ENCODE measurements around the gene IL18RAP. TPM values are rescaled to one million over a fixed set of nuclear protein-coding genes. Genes with fewer than 3 reads are reported as not detected.

IL18RAP gene
- polyA plus RNA-seq, 12 donors, result 0.08 to 0.91 (median 0.33) TPM; not detected in 2

DNA sequence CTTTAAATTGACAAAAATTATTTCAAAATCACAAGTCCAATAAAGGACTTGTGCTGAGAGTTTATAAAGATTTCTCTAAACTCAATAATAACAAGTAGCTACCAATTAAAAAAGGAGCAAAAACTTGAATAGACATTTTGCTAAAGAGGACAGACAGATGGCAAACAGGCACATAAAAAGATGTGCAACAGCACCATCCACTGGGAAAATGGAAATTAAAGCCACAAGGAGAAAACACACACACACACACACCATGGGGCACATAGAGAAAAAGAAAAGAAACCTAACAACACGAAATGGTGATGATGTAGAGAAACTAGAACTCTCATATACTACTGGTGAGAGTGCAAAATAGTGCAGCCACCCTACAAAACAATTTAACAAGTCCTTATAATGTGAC lies 37.5 kb downstream of the IL18RAP start:
- DNase-seq, result no peak

- no peak for DNase-seq
These were observed 38.2 kb downstream of the IL18RAP start for GRCh38 chr2:102461188-102461587.

GRCh38 chr2:102463160-102463559 lies 40.2 kb downstream of the IL18RAP start:
- DNase-seq, result no peak

DNA sequence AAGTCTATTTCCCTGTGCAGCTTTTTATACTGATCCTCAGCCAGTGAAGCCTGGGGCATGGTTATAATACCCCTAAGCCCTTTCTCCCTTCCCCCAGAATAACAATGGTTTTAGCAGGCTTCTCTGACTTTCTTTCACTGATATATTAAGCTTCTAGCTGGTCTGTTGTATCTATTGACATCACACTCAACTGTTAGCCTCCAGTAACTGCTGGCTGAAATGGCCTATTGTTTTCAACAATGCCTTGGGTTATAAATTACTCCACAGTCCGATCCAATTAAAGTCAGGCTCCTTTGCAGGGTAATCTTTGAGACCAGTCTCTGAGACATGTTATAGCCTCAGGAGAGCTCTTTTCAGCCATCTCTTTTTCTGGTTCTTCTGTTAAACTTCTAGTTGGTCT lies 47.2 kb downstream of the IL18RAP start:
- DNase-seq, result no peak

GRCh38 chr2:102473020-102473419 lies 50.1 kb downstream of the IL18RAP start, which contains the start of gene SLC9A4:
SLC9A4 (plus strand) TSS chr2:102473226; CDS start chr2:102473760, 534 bp downstream.
- peak; percentile 40 for DNase-seq

DNA sequence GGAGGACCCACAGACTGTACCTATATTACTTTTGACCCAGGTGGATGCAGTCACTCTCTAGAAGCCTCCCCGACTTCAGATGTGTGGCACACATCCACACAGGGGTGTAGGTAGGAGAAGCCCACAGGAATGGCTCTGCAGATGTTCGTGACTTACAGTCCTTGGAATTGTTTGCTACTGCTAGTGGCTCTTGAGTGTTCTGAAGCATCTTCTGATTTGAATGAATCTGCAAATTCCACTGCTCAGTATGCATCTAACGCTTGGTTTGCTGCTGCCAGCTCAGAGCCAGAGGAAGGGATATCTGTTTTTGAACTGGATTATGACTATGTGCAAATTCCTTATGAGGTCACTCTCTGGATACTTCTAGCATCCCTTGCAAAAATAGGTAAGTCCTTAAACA lies 50.7 kb downstream of the IL18RAP start:
- no peak for DNase-seq

DNA sequence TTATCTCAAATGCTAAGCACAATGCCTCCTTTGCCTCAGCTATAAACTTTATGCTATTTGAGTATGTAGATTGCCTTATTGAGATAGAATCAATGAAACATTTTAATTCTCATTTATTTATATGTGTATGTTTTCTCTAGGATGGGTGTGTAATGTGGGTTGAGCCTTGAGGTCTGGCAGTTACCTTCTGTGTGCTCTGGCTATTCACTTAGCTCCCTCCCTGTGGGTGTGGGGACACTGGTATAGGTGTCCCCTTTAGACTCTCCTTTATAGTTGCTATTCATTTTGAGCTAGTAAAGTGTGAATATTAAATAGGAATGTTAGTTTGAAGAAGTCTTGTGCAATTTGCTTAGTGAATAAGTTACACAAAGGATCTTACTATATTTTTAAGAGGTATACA lies 51.8 kb downstream of the IL18RAP start:
- no peak for DNase-seq

GRCh38 chr2:102478686-102479470 lies 55.9 kb downstream of the IL18RAP start:
- DNase-seq, result no peak

GRCh38 chr2:102480285-102481195 lies 57.6 kb downstream of the IL18RAP start:
- DNase-seq, result no peak

- DNase-seq, result no peak
These were observed 59.0 kb downstream of the IL18RAP start for GRCh38 chr2:102481931-102482330.

GRCh38 chr2:102483086-102483485 lies 60.1 kb downstream of the IL18RAP start:
- no peak for DNase-seq

- DNase-seq, result no peak
These were observed 61.5 kb downstream of the IL18RAP start for GRCh38 chr2:102484310-102485061.

GRCh38 chr2:102485147-102485785 lies 62.3 kb downstream of the IL18RAP start:
- DNase-seq, result no peak

- no peak for DNase-seq
These were observed 64.2 kb downstream of the IL18RAP start for GRCh38 chr2:102486941-102487702.

GRCh38 chr2:102487761-102488462 lies 65.0 kb downstream of the IL18RAP start:
- no peak for DNase-seq

DNA sequence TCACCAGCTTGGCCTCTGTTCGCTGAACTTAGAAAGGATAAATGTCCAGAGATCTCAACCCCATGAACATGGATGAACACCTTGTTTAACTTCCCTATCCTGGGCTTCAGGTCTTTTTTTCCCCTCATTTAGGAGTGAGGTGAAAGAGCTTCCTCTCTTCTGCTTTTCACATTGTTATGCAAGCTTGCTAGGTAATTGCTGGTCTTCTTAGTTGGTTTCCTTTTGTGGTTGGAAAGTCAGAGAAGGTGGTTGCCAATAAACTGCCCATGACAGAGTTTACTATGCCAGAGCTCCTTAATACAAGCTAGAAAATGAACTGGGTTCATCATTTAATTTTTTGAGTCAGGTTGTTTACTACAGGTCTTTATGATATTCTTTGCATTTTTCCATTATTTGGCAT lies 66.7 kb downstream of the IL18RAP start:
- no peak for DNase-seq

- no peak for DNase-seq
These were observed 69.0 kb downstream of the IL18RAP start for GRCh38 chr2:102492006-102492405.

GRCh38 chr2:102494570-102494969 lies 71.6 kb downstream of the IL18RAP start:
- DNase-seq, result no peak

DNA sequence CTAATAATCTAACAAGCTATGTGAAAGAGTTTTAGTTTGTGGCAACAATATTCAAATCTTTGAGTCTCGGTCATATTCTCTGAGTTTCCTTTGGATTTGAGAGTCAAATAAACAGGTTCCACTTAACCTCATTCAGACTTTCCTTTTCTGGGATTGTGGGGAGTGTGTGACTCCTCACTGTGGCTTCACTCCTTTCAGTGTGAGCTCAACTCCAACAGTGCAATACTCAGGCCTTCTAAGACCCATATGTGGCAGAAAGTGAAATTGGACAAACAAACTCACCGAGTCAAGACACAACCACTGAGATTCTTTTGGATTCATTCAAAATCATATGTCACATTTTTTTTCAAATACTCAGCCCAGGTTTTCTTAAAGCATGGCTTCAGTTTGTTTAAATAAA lies 75.5 kb downstream of the IL18RAP start:
- no peak for DNase-seq

- no peak for DNase-seq
These were observed 76.6 kb downstream of the IL18RAP start for GRCh38 chr2:102499558-102499957.

All from muscle of arm (tissue), 12 donors.